CD14-positive monocyte (primary cell): Measurements from ENCODE around the gene LILRB3. TPM values are rescaled to one million over a fixed set of nuclear protein-coding genes. Genes with fewer than 3 reads are reported as not detected.
"Not testable (repeated sequence)": the region's sequence is repeated elsewhere in the genome, so short reads cannot be mapped to it uniquely, and the experiment has no call there.

ENCODE experiments used
- DNase-seq, 3 donors: peaks; one replicate each; pipeline ENCODE4 v3.0.0-alpha.2; 2011 to 2022
- H2AFZ ChIP-seq: 2 replicates; pipeline ENCODE4 v1.6.0; 2012; ENCODE audit warnings: mild to moderate bottlenecking, low read depth, low read length, inconsistent platforms; ENCODE audit not compliant: insufficient read depth, poor library complexity, severe bottlenecking
- H3K27ac ChIP-seq, 2 donors: 1 replicate in 1 of 2; 2 replicates in 1 of 2; pipeline ENCODE4 v1.5.1; 2012 to 2013; ENCODE audit warnings: low read length in 2 of 2, control low read depth in 1 of 2, inconsistent platforms in 1 of 2, low read depth in 1 of 2, mild to moderate bottlenecking in 1 of 2
- H3K27me3 ChIP-seq, 2 donors: one replicate each; pipeline versions ENCODE4 v1.6.0 to v1.6.1; 2011 to 2013; ENCODE audit warnings: low read length in 2 of 2; ENCODE audit not compliant: control insufficient read depth in 2 of 2, insufficient read depth in 2 of 2
- H3K36me3 ChIP-seq, 2 donors: replicated peaks in 1 of 2; 1 replicate in 1 of 2; 2 replicates in 1 of 2; pipeline versions ENCODE4 v1.5.1 to v1.6.1; 2012 to 2013; ENCODE audit warnings: low read length in 2 of 2, control low read depth in 1 of 2, inconsistent platforms in 1 of 2, mild to moderate bottlenecking in 1 of 2; ENCODE audit not compliant: insufficient read depth in 2 of 2, control insufficient read depth in 1 of 2
- H3K4me1 ChIP-seq, 2 donors: 1 replicate in 1 of 2; 2 replicates in 1 of 2; pipeline versions ENCODE4 v1.5.1 to v1.6.1; 2012 to 2013; ENCODE audit warnings: low read length in 2 of 2, control low read depth in 1 of 2, inconsistent platforms in 1 of 2, mild to moderate bottlenecking in 1 of 2, moderate library complexity in 1 of 2; ENCODE audit not compliant: insufficient read depth in 2 of 2, control insufficient read depth in 1 of 2
- H3K4me2 ChIP-seq: replicated peaks from 2 replicates; pipeline ENCODE3; 2012; ENCODE audit warnings: low read length, moderate library complexity, mild to moderate bottlenecking; ENCODE audit not compliant: poor library complexity, severe bottlenecking; ENCODE audit errors: extremely low read depth
- H3K4me3 ChIP-seq, 3 experiments: fragments of 200-600 bp in 1 of 3; sonication (generic) in 1 of 3; replicated peaks in 1 of 3; 1 replicate in 2 of 3; 2 replicates in 1 of 3; pipeline ENCODE4 v1.5.1; 2011 to 2013; ENCODE audit warnings: low read length in 3 of 3, mild to moderate bottlenecking in 3 of 3, control low read depth in 2 of 3, low read depth in 2 of 3, inconsistent platforms in 1 of 3, moderate library complexity in 1 of 3
- H3K79me2 ChIP-seq: 2 replicates; pipeline ENCODE4 v1.6.0; 2012; ENCODE audit warnings: mild to moderate bottlenecking, control low read depth, inconsistent platforms, low read length, moderate library complexity; ENCODE audit not compliant: insufficient read depth
- H3K9ac ChIP-seq: 2 replicates; pipeline ENCODE4 v1.6.0; 2017; ENCODE audit warnings: low read length, mild to moderate bottlenecking; ENCODE audit not compliant: insufficient read depth, poor library complexity, severe bottlenecking
- H3K9me3 ChIP-seq, 2 donors: replicated peaks in 1 of 2; 1 replicate in 1 of 2; 2 replicates in 1 of 2; pipeline versions ENCODE4 v1.5.1 to v1.6.1; 2012 to 2013; ENCODE audit warnings: low read length in 2 of 2, control low read depth in 1 of 2; ENCODE audit not compliant: control insufficient read depth in 1 of 2, insufficient read depth in 1 of 2
- H4K20me1 ChIP-seq: 2 replicates; pipeline ENCODE4 v1.6.0; 2012; ENCODE audit warnings: mild to moderate bottlenecking, low read length, control low read depth, moderate library complexity; ENCODE audit not compliant: insufficient read depth
- H3K27ac Mint-ChIP-seq, 7 donors: one replicate each; pipeline ENCODE4 v1.8.0; 2020; ENCODE audit warnings: mild to moderate bottlenecking in 7 of 7, mixed read lengths in 7 of 7, moderate library complexity in 6 of 7, inconsistent platforms in 2 of 7
- H3K27me3 Mint-ChIP-seq, 3 donors: one replicate each; pipeline ENCODE4 v1.8.0; 2021 to 2022; ENCODE audit warnings: low read depth in 3 of 3, mild to moderate bottlenecking in 3 of 3, mixed read lengths in 3 of 3, moderate library complexity in 3 of 3, inconsistent platforms in 1 of 3
- H3K36me3 Mint-ChIP-seq, 2 donors: one replicate each; pipeline ENCODE4 v1.8.0; 2020; ENCODE audit warnings: mixed read lengths in 2 of 2, inconsistent platforms in 1 of 2, mild to moderate bottlenecking in 1 of 2
- H3K4me1 Mint-ChIP-seq: one replicate; pipeline ENCODE4 v1.8.0; 2020; ENCODE audit warnings: mild to moderate bottlenecking, mixed read lengths
- H3K4me3 Mint-ChIP-seq, 2 donors: one replicate each; pipeline ENCODE4 v1.8.0; 2020; ENCODE audit warnings: mild to moderate bottlenecking in 2 of 2, mixed read lengths in 2 of 2, moderate library complexity in 1 of 2
- H3K9me3 Mint-ChIP-seq, 7 donors: one replicate each; pipeline ENCODE4 v1.8.0; 2020 to 2022; ENCODE audit warnings: mixed read lengths in 7 of 7, mild to moderate bottlenecking in 6 of 7, moderate library complexity in 6 of 7, inconsistent platforms in 2 of 7
- CTCF ChIP-seq: fragments of 200-600 bp; IDR thresholded peaks from one replicate; pipeline ENCODE4 v1.8.0; 2022; ENCODE audit warnings: antibody characterized with exemption, mild to moderate bottlenecking
- WGBS: methylation state at CpG from one replicate; pipeline ENCODE4 v1.1.5; 2013; ENCODE audit warnings: missing lambda C conversion rate; ENCODE audit not compliant: insufficient coverage; 5-methylcytosine and 5-hydroxymethylcytosine counted together
- intact Hi-C, 2 donors: fragments of 100-400 bp; cut with micrococcal nuclease; formaldehyde crosslinking; loops; one replicate each; pipeline versions ENCODE4 v1.15.0 to v1.15.1; 2023
- polyA plus RNA-seq, 3 donors: library from polyadenylated mRNA; depleted of rRNA in 1 of 3; unstranded in 2 of 3; stranded (reverse) in 1 of 3; fragments of 300-500 nt in 2 of 3; fragments of >200 nt in 1 of 3; fragmentation: Illumina TruSeq in 2 of 3; gene quantifications; 1 replicate in 2 of 3; 2 replicates in 1 of 3; pipeline ENCODE4 v1.2.3, GENCODE V29; 2012 to 2021

The LILRB3 gene
- polyA plus RNA-seq, 3 donors = 62.9 to 455 (median 104) TPM

DNA sequence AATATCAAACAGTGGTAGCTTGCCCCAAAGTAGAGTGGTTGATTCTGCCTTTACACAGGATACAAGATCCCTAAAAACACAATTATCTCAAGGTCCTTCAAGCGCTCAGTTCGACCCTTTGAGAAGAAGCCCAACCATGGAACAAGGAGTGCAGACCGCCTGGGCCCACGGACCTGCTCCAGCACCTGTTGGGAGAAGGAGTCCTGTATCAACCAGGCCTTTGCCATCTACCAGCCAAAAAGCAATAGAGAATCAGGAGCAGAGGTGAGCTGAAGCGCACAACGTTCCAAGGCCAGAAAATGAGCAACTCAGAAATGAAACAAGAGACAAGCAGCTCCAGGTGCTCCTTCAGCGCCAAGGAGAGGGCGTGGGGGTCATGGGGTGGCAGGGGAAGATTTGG is 6.3 kb upstream of the LILRB3 start:
- H3K36me3 Mint-ChIP-seq = peaks cover 0 to 19% of the 10 kb centered on the region in 2 donors
- peaks cover 12% of the 10 kb centered on the region for H3K4me1 Mint-ChIP-seq

GRCh38 chr19:54224619-54225018 is 1.8 kb upstream of the LILRB3 start:
- H3K27me3 Mint-ChIP-seq, H2AFZ ChIP-seq, H3K4me2 ChIP-seq, H3K27ac ChIP-seq, DNase-seq, intact Hi-C loops, H3K9me3 ChIP-seq, H4K20me1 ChIP-seq, H3K27me3 ChIP-seq, H3K36me3 ChIP-seq, H3K4me3 ChIP-seq, H3K4me3 Mint-ChIP-seq, H3K9me3 Mint-ChIP-seq, H3K9ac ChIP-seq: not testable (repeated sequence)
- Histone ChIP-seq H3K79me2 (peaks cover 18% of the 10 kb centered on the region), H3K4me1 (peaks cover 39 to 43% of the 10 kb centered on the region in 2 donors)
- H3K27ac Mint-ChIP-seq = peak overlapping the region in 2 of 7 donors; percentile 68 to 89
- H3K4me1 Mint-ChIP-seq = peaks cover 33% of the 10 kb centered on the region
- no CpG with 5 or more reads among the region's 10 CpGs for WGBS
- H3K36me3 Mint-ChIP-seq = peaks cover 11 to 20% of the 10 kb centered on the region in 2 donors

More for the DNA sequence above, 6.3 kb upstream of the LILRB3 start:
- Histone ChIP-seq H3K79me2 (no peaks in the 10 kb centered on the region), H3K9me3 (no peaks in the 10 kb centered on the region), H3K9ac (no peak overlapping the region), H2AFZ (no peak overlapping the region), H3K4me3 (no peak overlapping the region), H3K27ac (no peak overlapping the region), H4K20me1 (no peaks in the 10 kb centered on the region), H3K36me3 (no peaks in the 10 kb centered on the region), H3K27me3 (peaks cover 0 to 7% of the 10 kb centered on the region in 2 donors), H3K4me2 (no peak overlapping the region), H3K4me1 (peaks cover 13 to 16% of the 10 kb centered on the region in 2 donors)
- intact Hi-C loops = no loop called here
- H3K9me3 Mint-ChIP-seq = no peaks in the 10 kb centered on the region
- peaks cover 5 to 7% (median 6%) of the 10 kb centered on the region in 3 donors for H3K27me3 Mint-ChIP-seq
- TF ChIP-seq CTCF = no peak
- WGBS = 100% methylated on average over 5 of the region's 8 CpGs
- peak overlapping the region in 1 of 7 donors; percentile 10 for H3K27ac Mint-ChIP-seq
- no peak for DNase-seq
- no peak overlapping the region for H3K4me3 Mint-ChIP-seq

- H3K27me3 Mint-ChIP-seq, H3K9ac ChIP-seq, H3K4me2 ChIP-seq, H2AFZ ChIP-seq, intact Hi-C loops, H4K20me1 ChIP-seq, H3K27me3 ChIP-seq, H3K9me3 ChIP-seq, H3K9me3 Mint-ChIP-seq, DNase-seq, H3K4me3 ChIP-seq: not testable (repeated sequence)
- 20% methylated on average over 1 of the region's 5 CpGs for WGBS
- Mint-ChIP-seq H3K36me3 (peaks cover 18 to 23% of the 10 kb centered on the region in 2 donors), H3K4me3 (peak overlapping the region; percentile 20 to 48), H3K27ac (peak overlapping the region; percentile 95 to 100 (median 98)), H3K4me1 (peaks cover 37% of the 10 kb centered on the region)
- Histone ChIP-seq H3K4me1 (peaks cover 46 to 50% of the 10 kb centered on the region in 2 donors), H3K27ac (peak overlapping the region; percentile 90 to 97), H3K79me2 (peaks cover 25% of the 10 kb centered on the region), H3K36me3 (peaks cover 10% of the 10 kb centered on the region in 2 donors)
These were observed 1.1 kb upstream of the LILRB3 start for GRCh38 chr19:54223937-54224281.

DNA sequence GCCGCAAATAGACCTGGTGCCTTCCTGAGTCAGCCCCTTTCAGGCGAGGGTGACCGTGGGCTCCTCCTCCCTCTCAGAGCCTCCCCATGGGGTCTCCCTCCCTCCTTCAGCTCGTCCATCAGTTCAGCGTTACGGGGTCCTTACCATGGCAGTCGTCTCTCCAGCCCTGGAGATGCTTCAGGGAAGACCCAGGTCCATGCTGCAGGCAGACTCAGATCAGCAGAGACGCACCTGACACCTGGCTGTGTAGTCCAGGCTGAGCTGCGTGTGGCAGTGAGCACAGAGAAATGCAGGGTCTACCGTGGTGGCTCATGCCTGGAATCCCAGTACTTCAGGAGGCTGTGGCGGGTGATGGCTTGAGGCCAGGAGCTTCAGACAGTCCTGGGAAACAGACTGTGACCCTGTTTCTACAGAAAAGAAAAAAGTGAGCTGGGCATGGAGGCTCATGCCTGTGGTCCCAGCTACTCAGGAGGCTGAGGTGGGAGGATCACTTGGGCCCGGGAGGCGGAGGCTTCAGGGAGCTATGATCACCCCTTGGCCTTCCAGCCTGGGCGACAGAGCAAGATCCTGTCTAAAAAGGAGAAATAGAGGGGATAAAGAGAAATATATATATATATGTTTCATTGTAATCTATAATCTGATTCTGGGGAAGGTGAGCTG is 600 bp upstream of the LILRB3 start:
- peaks cover 23 to 28% of the 10 kb centered on the region in 2 donors for H3K36me3 Mint-ChIP-seq
- peaks cover 51 to 55% of the 10 kb centered on the region in 2 donors for H3K4me1 ChIP-seq
- peak overlapping the region; percentile 86 for H3K9ac ChIP-seq
- intact Hi-C loops, DNase-seq, H3K9me3 ChIP-seq, H3K27me3 ChIP-seq, H2AFZ ChIP-seq, H3K9me3 Mint-ChIP-seq, H3K27me3 Mint-ChIP-seq: not testable (repeated sequence)
- H3K4me2 ChIP-seq = peak overlapping the region; percentile 78
- H3K4me3 ChIP-seq = peak overlapping the region in 1 of 3 experiments; percentile 88
- H3K27ac ChIP-seq = peak overlapping the region; percentile 90 to 97
- H3K4me1 Mint-ChIP-seq = peaks cover 42% of the 10 kb centered on the region
- 50% methylated on average over 1 of the region's 14 CpGs for WGBS
- H3K79me2 ChIP-seq = peaks cover 30% of the 10 kb centered on the region
- peak overlapping the region; percentile 95 to 100 (median 98) for H3K27ac Mint-ChIP-seq
- peak overlapping the region; percentile 39 to 97 for H3K4me3 Mint-ChIP-seq
- peaks cover 15% of the 10 kb centered on the region in 2 donors for H3K36me3 ChIP-seq
- peaks cover 11% of the 10 kb centered on the region for H4K20me1 ChIP-seq
